HEK293 (cell line): ENCODE measurements around the gene ACKR3.

Source experiments
- CTCF ChIA-PET: fragments of 350-600 bp; formaldehyde crosslinking; extraction: SDS; loops from one replicate; lab custom pipeline; 2021; ENCODE audit warnings: antibody characterized with exemption; lab: Yijun Ruan, JAX
- POLR2A ChIA-PET: fragments of 300-600 bp; formaldehyde crosslinking; extraction: SDS; loops from one replicate; lab custom pipeline; 2020; ENCODE audit warnings: antibody characterized with exemption, inconsistent platforms; lab: Yijun Ruan, JAX
- H3K27ac ChIP-seq: fragments of 200-500 bp; sonication (Bioruptor generic); 2 replicates; pipeline ENCODE4 v1.5.1; 2014; ENCODE audit warnings: low read depth, low read length, control low read depth, inconsistent platforms; ENCODE audit errors: extremely low read depth
- H3K36me3 ChIP-seq, 2 experiments: fragments of 200-500 bp in 1 of 2; sonication (Bioruptor generic) in 1 of 2; 1 replicate in 1 of 2; 2 replicates in 1 of 2; pipeline ENCODE4 v1.5.1; 2014 to 2017; ENCODE audit warnings: inconsistent platforms in 2 of 2, low read length in 2 of 2; ENCODE audit not compliant: control insufficient read depth in 2 of 2, insufficient read depth in 1 of 2
- H3K4me1 ChIP-seq: fragments of 200-500 bp; sonication (Bioruptor generic); 2 replicates; pipeline ENCODE4 v1.5.1; 2014; ENCODE audit warnings: mild to moderate bottlenecking, low read length, inconsistent platforms; ENCODE audit not compliant: control insufficient read depth, insufficient read depth
- H3K4me3 ChIP-seq: 2 replicates; pipeline ENCODE4 v1.5.1; 2011; ENCODE audit warnings: low read depth, mild to moderate bottlenecking, control low read depth, low read length, moderate library complexity
- H3K9me3 ChIP-seq: fragments of 200-500 bp; sonication (Bioruptor generic); 2 replicates; pipeline ENCODE4 v1.5.1; 2014; ENCODE audit warnings: low read depth, low read length, inconsistent platforms; ENCODE audit not compliant: control insufficient read depth, insufficient read depth
- GLIS2 ChIP-seq: fragments of 450-650 bp; formaldehyde crosslinking; IDR thresholded peaks from 2 replicates; pipeline ENCODE4 v1.5.1; 2016; ENCODE audit warnings: missing biosample characterization, missing genetic modification characterization
- SP3 ChIP-seq: fragments of 450-650 bp; formaldehyde crosslinking; IDR thresholded peaks from 2 replicates; pipeline ENCODE4 v1.5.1; 2016; ENCODE audit warnings: missing biosample characterization, missing genetic modification characterization
- ZBTB11 ChIP-seq: fragments of 450-650 bp; formaldehyde crosslinking; conservative IDR thresholded peaks from 2 replicates; pipeline ENCODE4 v1.5.1; 2016; ENCODE audit warnings: low read depth, missing biosample characterization, missing genetic modification characterization
- ZBTB21 ChIP-seq: fragments of 450-650 bp; formaldehyde crosslinking; IDR thresholded peaks from 2 replicates; pipeline ENCODE4 v1.5.1; 2017; ENCODE audit warnings: missing biosample characterization, missing genetic modification characterization
- ZBTB48 ChIP-seq: fragments of 450-650 bp; formaldehyde crosslinking; IDR thresholded peaks from 2 replicates; pipeline ENCODE4 v1.5.1; 2016; ENCODE audit warnings: missing biosample characterization, missing genetic modification characterization
- ZBTB6 ChIP-seq: fragments of 450-650 bp; formaldehyde crosslinking; IDR thresholded peaks from 2 replicates; pipeline ENCODE4 v1.5.1; 2017; ENCODE audit warnings: missing biosample characterization, missing genetic modification characterization
- ZFHX2 ChIP-seq: fragments of 450-650 bp; formaldehyde crosslinking; conservative IDR thresholded peaks from 2 replicates; pipeline ENCODE4 v1.5.1; 2016; ENCODE audit warnings: missing biosample characterization, missing genetic modification characterization
- ZNF133 ChIP-seq: fragments of 450-650 bp; formaldehyde crosslinking; IDR thresholded peaks from 2 replicates; pipeline ENCODE4 v1.5.1; 2016; ENCODE audit warnings: missing biosample characterization, missing genetic modification characterization
- ZNF140 ChIP-seq: fragments of 450-650 bp; formaldehyde crosslinking; IDR thresholded peaks from 2 replicates; pipeline ENCODE4 v1.5.1; 2016; ENCODE audit warnings: missing biosample characterization, missing genetic modification characterization
- ZNF148 ChIP-seq: fragments of 450-650 bp; formaldehyde crosslinking; IDR thresholded peaks from 2 replicates; pipeline ENCODE4 v1.5.0; 2017; ENCODE audit warnings: missing biosample characterization, missing genetic modification characterization, borderline replicate concordance
- ZNF157 ChIP-seq: fragments of 450-650 bp; formaldehyde crosslinking; IDR thresholded peaks from 2 replicates; pipeline ENCODE4 v1.5.1; 2016; ENCODE audit warnings: missing biosample characterization, missing genetic modification characterization
- ZNF19 ChIP-seq: fragments of 450-650 bp; formaldehyde crosslinking; IDR thresholded peaks from 2 replicates; pipeline ENCODE4; 2016; ENCODE audit warnings: missing biosample characterization, missing genetic modification characterization, low read depth
- ZNF221 ChIP-seq: fragments of 450-650 bp; formaldehyde crosslinking; IDR thresholded peaks from 2 replicates; pipeline ENCODE4 v1.5.1; 2017; ENCODE audit warnings: missing biosample characterization, missing genetic modification characterization, borderline replicate concordance
- ZNF248 ChIP-seq: fragments of 450-650 bp; formaldehyde crosslinking; IDR thresholded peaks from 2 replicates; pipeline ENCODE4 v1.5.1; 2017; ENCODE audit warnings: missing biosample characterization, missing genetic modification characterization
- ZNF362 ChIP-seq: fragments of 450-650 bp; formaldehyde crosslinking; IDR thresholded peaks from 2 replicates; pipeline ENCODE4 v1.5.1; 2016; ENCODE audit warnings: missing biosample characterization, missing genetic modification characterization
- ZNF433 ChIP-seq: fragments of 450-650 bp; formaldehyde crosslinking; IDR thresholded peaks from 2 replicates; pipeline ENCODE4 v1.5.1; 2016; ENCODE audit warnings: missing biosample characterization, missing genetic modification characterization, low read depth
- ZNF521 ChIP-seq: fragments of 450-650 bp; formaldehyde crosslinking; IDR thresholded peaks from 2 replicates; pipeline ENCODE4 v1.5.1; 2017; ENCODE audit warnings: missing biosample characterization, mild to moderate bottlenecking, missing genetic modification characterization
- ZNF629 ChIP-seq: fragments of 450-650 bp; formaldehyde crosslinking; IDR thresholded peaks from 2 replicates; pipeline ENCODE4 v1.5.1; 2017; ENCODE audit warnings: missing biosample characterization, missing genetic modification characterization
- ZNF639 ChIP-seq: fragments of 450-650 bp; formaldehyde crosslinking; IDR thresholded peaks from 2 replicates; pipeline ENCODE4 v1.5.1; 2016; ENCODE audit warnings: missing biosample characterization, missing genetic modification characterization
- ZNF777 ChIP-seq: fragments of 450-650 bp; formaldehyde crosslinking; IDR thresholded peaks from 2 replicates; pipeline ENCODE4 v1.5.1; 2017; ENCODE audit warnings: missing biosample characterization, missing genetic modification characterization, borderline replicate concordance
- ZNF792 ChIP-seq: fragments of 450-650 bp; formaldehyde crosslinking; IDR thresholded peaks from 2 replicates; pipeline ENCODE4 v1.5.1; 2016; ENCODE audit warnings: missing biosample characterization, missing genetic modification characterization
- ZNF843 ChIP-seq: fragments of 450-650 bp; formaldehyde crosslinking; IDR thresholded peaks from 2 replicates; pipeline ENCODE4 v1.5.1; 2016; ENCODE audit warnings: missing biosample characterization, missing genetic modification characterization
- ZSCAN30 ChIP-seq: fragments of 450-650 bp; IDR thresholded peaks from 2 replicates; pipeline ENCODE4 v1.5.1; 2018; ENCODE audit warnings: missing biosample characterization, mild to moderate bottlenecking, missing genetic modification characterization, moderate library complexity

The ACKR3 gene

GRCh38 chr2:236580746-236581355 lies 11.2 kb downstream of the ACKR3 start:
- POLR2A ChIA-PET: no interaction called here
- Histone ChIP-seq H3K9me3 (no peaks in the 10 kb centered on the region), H3K36me3 (no peaks in the 10 kb centered on the region), H3K27ac (no peak overlapping the region), H3K4me3 (no peak overlapping the region), H3K4me1 (no peaks in the 10 kb centered on the region)
- CTCF ChIA-PET: interaction anchor here (0.7 kb wide), 1 partner anchor 479 kb away, joined by 3 read pairs; no protein-coding TSS in a partner anchor
- TF ChIP-seq ZNF133 (tag by site-specific recombination): no peak
- TF ChIP-seq ZNF639 (tag by site-specific recombination): no peak
- TF ChIP-seq ZNF19 (tag by site-specific recombination): no peak
- no peak for TF ChIP-seq ZNF221
- no peak for TF ChIP-seq ZBTB48
- TF ChIP-seq ZNF433 (tag by site-specific recombination): no peak
- no peak for TF ChIP-seq ZNF248 (tag by site-specific recombination)
- no peak for TF ChIP-seq ZBTB11 (tag by site-specific recombination)

GRCh38 chr2:236581546-236581945 lies 11.9 kb downstream of the ACKR3 start:
- no peak for TF ChIP-seq ZBTB21 (tag by site-specific recombination)
- TF ChIP-seq ZNF777 (tag by site-specific recombination): no peak
- no peak for TF ChIP-seq ZNF362 (tag by site-specific recombination)
- no peak for TF ChIP-seq GLIS2 (tag by site-specific recombination)
- TF ChIP-seq ZNF148: no peak
- TF ChIP-seq ZNF792: no peak
- TF ChIP-seq ZFHX2 (tag by site-specific recombination): no peak
- TF ChIP-seq ZNF140 (tag by site-specific recombination): no peak
- no peak for TF ChIP-seq ZNF157
- TF ChIP-seq ZSCAN30 (tag by site-specific recombination): no peak
- no peak for TF ChIP-seq ZNF843 (tag by site-specific recombination)
- TF ChIP-seq ZNF629: no peak
- no peak for TF ChIP-seq ZBTB6
- no peak for TF ChIP-seq ZNF521 (tag by site-specific recombination)
- no peak for TF ChIP-seq SP3 (tag by site-specific recombination)
- TF ChIP-seq, all 188 proteins: peak for 0
- POLR2A ChIA-PET: no interaction called here
- Histone ChIP-seq H3K36me3 (no peaks in the 10 kb centered on the region), H3K4me3 (no peak overlapping the region), H3K27ac (no peak overlapping the region), H3K4me1 (no peaks in the 10 kb centered on the region), H3K9me3 (no peaks in the 10 kb centered on the region)
- CTCF ChIA-PET: no interaction called here
